ENCODE measurements around the gene MTG2. TPM values are rescaled to one million over a fixed set of nuclear protein-coding genes. Genes with fewer than 3 reads are reported as not detected.

MTG2 gene
- total and polyA plus RNA-seq, 2 of the 13 experiments (the other 11 are each of a cell fraction or from before 2014, with no cell fraction given), result 20.4 to 37.8 TPM

DNA sequence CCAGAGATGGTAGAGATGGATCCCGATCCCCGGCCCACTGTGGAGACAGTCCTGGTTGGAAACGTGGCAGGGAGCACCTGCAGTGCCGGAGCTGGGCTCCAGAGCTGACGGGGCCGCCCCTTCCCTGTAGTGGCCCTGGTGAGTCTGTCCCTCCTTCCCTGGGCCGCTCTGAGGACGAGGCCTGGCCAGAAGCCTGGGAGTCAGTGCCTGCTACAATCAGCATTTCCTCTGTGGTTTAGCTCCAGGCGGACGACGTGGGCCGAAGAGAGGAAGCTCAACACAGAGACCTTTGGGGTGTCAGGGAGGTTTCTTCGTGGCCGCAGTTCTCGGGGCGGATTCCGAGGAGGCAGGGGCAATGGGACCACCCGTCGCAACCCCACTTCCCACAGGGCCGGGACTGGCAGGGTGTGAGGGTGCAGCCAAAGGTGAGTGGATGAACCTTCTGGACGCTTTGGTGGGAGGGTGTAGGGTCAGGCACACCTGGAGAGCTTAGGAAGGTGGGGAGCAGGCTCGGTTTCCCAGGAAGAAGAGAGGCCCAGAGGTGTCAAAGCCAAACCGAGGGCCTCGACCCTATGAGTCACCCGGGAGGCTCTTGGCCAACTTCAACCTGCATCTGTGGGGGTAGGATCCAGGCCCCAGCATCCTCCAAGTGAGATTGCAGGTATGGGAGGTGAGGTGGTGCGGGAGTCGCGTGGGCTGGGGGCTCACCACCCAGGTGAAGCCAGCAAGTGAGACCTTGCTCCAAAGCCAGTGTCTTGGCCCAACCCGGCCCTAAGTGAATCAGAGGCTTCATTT, 49.6 kb upstream of the MTG2 start (continued):
- TF ChIP-seq, protein P1, sequence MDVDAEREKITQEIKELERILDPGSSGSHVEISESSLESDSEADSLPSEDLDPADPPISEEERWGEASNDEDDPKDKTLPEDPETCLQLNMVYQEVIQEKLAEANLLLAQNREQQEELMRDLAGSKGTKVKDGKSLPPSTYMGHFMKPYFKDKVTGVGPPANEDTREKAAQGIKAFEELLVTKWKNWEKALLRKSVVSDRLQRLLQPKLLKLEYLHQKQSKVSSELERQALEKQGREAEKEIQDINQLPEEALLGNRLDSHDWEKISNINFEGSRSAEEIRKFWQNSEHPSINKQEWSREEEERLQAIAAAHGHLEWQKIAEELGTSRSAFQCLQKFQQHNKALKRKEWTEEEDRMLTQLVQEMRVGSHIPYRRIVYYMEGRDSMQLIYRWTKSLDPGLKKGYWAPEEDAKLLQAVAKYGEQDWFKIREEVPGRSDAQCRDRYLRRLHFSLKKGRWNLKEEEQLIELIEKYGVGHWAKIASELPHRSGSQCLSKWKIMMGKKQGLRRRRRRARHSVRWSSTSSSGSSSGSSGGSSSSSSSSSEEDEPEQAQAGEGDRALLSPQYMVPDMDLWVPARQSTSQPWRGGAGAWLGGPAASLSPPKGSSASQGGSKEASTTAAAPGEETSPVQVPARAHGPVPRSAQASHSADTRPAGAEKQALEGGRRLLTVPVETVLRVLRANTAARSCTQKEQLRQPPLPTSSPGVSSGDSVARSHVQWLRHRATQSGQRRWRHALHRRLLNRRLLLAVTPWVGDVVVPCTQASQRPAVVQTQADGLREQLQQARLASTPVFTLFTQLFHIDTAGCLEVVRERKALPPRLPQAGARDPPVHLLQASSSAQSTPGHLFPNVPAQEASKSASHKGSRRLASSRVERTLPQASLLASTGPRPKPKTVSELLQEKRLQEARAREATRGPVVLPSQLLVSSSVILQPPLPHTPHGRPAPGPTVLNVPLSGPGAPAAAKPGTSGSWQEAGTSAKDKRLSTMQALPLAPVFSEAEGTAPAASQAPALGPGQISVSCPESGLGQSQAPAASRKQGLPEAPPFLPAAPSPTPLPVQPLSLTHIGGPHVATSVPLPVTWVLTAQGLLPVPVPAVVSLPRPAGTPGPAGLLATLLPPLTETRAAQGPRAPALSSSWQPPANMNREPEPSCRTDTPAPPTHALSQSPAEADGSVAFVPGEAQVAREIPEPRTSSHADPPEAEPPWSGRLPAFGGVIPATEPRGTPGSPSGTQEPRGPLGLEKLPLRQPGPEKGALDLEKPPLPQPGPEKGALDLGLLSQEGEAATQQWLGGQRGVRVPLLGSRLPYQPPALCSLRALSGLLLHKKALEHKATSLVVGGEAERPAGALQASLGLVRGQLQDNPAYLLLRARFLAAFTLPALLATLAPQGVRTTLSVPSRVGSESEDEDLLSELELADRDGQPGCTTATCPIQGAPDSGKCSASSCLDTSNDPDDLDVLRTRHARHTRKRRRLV (CRISPR knock-in tag; IDR thresholded peaks at IDR 0.05), result no peak
- TF ChIP-seq, protein P2, sequence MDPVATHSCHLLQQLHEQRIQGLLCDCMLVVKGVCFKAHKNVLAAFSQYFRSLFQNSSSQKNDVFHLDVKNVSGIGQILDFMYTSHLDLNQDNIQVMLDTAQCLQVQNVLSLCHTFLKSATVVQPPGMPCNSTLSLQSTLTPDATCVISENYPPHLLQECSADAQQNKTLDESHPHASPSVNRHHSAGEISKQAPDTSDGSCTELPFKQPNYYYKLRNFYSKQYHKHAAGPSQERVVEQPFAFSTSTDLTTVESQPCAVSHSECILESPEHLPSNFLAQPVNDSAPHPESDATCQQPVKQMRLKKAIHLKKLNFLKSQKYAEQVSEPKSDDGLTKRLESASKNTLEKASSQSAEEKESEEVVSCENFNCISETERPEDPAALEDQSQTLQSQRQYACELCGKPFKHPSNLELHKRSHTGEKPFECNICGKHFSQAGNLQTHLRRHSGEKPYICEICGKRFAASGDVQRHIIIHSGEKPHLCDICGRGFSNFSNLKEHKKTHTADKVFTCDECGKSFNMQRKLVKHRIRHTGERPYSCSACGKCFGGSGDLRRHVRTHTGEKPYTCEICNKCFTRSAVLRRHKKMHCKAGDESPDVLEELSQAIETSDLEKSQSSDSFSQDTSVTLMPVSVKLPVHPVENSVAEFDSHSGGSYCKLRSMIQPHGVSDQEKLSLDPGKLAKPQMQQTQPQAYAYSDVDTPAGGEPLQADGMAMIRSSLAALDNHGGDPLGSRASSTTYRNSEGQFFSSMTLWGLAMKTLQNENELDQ (CRISPR knock-in tag; IDR thresholded peaks at IDR 0.05; ENCODE audit: borderline replicate concordance), result no peak
- TF ChIP-seq, protein P3, sequence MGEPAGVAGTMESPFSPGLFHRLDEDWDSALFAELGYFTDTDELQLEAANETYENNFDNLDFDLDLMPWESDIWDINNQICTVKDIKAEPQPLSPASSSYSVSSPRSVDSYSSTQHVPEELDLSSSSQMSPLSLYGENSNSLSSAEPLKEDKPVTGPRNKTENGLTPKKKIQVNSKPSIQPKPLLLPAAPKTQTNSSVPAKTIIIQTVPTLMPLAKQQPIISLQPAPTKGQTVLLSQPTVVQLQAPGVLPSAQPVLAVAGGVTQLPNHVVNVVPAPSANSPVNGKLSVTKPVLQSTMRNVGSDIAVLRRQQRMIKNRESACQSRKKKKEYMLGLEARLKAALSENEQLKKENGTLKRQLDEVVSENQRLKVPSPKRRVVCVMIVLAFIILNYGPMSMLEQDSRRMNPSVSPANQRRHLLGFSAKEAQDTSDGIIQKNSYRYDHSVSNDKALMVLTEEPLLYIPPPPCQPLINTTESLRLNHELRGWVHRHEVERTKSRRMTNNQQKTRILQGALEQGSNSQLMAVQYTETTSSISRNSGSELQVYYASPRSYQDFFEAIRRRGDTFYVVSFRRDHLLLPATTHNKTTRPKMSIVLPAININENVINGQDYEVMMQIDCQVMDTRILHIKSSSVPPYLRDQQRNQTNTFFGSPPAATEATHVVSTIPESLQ (CRISPR knock-in tag; conservative IDR thresholded peaks at IDR 0.05), result no peak
- TF ChIP-seq RARA (CRISPR knock-in tag; IDR thresholded peaks at IDR 0.05) (no peak), YY1 (IDR thresholded peaks at IDR 0.05; ENCODE audit: insufficient read depth, insufficient replicate concordance, low read depth, low read length) (no peak), RBFOX2 (IDR thresholded peaks at IDR 0.05; ENCODE audit: low read depth, low read length) (0 out of 2 replicates have a peak, but pooled peaks have one; percentile 23), ZNF329 (CRISPR knock-in tag; IDR thresholded peaks at IDR 0.05; ENCODE audit: low read depth) (no peak), POLR2AphosphoS5 (IDR thresholded peaks at IDR 0.05; ENCODE audit: low read depth, low read length) (0 out of 2 replicates have a peak, but pooled peaks have one; percentile 12), KDM6A (CRISPR knock-in tag; IDR thresholded peaks at IDR 0.05; ENCODE audit: low read depth) (no peak), REPIN1 (CRISPR knock-in tag; IDR thresholded peaks at IDR 0.05; ENCODE audit: borderline replicate concordance, low read depth) (no peak), ZNF20 (CRISPR knock-in tag; IDR thresholded peaks at IDR 0.05) (no peak)
- TF ChIP-seq, protein P4, sequence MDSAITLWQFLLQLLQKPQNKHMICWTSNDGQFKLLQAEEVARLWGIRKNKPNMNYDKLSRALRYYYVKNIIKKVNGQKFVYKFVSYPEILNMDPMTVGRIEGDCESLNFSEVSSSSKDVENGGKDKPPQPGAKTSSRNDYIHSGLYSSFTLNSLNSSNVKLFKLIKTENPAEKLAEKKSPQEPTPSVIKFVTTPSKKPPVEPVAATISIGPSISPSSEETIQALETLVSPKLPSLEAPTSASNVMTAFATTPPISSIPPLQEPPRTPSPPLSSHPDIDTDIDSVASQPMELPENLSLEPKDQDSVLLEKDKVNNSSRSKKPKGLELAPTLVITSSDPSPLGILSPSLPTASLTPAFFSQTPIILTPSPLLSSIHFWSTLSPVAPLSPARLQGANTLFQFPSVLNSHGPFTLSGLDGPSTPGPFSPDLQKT (CRISPR knock-in tag; IDR thresholded peaks at IDR 0.05; ENCODE audit: borderline replicate concordance), result no peak

All from HepG2 (cell line).